GM21619 (cell line): ENCODE measurements around the gene MCF2L2.

Experiments
- ATAC-seq: cut with Tn5 transposase; IDR thresholded peaks from one replicate; pipeline ENCODE4 v1.9.1; 2021; ENCODE audit not compliant: unreplicated experiment

The MCF2L2 gene

GRCh38 chr3:183370391-183370790, 58.0 kb downstream of the MCF2L2 start:
- ATAC-seq, result no peak

DNA sequence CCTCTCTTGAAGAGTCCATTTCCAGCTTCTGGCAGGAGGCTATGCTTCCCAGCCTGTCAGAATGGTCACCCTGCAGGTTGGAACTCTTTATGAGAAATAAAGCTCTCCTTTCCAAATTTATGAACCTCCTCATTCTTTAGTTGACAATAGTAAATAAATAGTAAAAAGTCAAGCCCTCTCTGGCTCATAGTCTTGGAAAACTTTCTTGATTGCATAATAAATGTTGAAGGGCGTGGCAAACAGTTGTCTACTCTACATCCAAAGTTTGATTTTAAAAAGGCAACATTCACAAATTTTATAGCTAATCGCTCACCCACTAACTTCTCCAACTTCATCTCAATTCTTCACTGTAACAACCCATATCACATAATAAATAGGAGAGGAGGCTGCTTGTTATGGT, 58.8 kb downstream of the MCF2L2 start:
- no peak for ATAC-seq

DNA sequence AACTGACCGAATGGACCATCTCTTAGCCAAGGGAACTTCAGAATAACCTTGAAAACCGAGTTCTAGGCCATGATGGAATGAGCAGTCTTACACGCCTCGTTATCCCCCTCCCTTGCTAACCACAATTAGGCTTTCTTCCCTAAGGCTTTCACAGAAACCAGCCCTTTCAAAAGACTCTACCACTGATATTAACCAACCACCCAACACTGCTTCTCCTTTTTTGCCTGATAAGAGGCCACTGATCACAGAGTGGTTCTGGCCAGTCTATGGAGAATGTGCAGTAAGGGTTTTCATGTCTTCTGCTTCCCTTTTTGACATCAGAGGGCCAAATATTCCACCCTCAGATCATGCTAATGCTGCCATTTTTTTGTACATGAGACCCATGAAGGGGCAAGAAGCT, 59.3 kb downstream of the MCF2L2 start:
- no peak for ATAC-seq

GRCh38 chr3:183360971-183361624, 67.3 kb downstream of the MCF2L2 start:
- ATAC-seq, result no peak

- ATAC-seq, result no peak
These were observed 69.4 kb downstream of the MCF2L2 start for GRCh38 chr3:183359036-183359435.

DNA sequence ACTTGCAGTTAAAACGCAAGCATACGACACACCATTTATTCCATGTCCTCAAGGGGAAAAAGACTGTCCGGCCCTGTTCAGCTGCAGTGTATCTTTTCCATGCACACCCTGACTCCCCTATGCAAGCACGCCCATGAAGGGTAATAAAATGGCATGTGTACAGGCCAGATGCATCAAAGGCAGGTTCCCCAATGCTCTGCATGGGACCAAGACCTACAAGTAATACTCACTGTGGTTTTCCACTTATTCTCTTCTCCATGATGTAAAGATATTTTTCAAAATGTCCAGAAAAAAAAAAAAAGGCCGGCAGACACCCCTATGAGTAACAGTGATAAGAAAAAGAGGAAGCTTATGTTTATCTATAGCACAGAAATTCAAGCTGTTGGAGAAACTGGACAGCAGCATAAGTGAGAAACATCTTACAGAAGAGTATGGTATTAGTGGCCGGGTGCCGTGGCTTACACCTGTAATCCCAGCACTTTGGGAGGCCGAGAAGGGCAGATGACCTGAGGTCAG, 70.8 kb downstream of the MCF2L2 start:
- ATAC-seq, result no peak

GRCh38 chr3:183356920-183357319, 71.5 kb downstream of the MCF2L2 start:
- no peak for ATAC-seq

DNA sequence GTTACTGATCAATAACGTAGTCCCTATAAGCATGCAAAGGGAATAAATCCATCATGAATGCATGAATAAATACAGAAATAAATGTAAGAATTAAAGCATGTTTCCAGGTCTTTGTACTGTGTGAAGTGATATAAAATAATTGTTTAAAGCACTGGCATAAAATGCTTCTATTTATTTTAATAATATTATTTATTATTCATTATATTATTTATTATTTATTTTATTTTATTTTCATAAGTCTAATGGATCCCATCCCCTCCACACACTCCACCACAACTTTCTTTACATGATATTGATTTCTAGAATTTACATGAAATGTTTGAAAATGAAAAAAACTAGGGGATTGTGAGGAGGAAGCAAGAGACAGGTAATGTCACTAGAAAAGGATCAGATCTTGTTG, 73.5 kb downstream of the MCF2L2 start:
- ATAC-seq, result no peak

DNA sequence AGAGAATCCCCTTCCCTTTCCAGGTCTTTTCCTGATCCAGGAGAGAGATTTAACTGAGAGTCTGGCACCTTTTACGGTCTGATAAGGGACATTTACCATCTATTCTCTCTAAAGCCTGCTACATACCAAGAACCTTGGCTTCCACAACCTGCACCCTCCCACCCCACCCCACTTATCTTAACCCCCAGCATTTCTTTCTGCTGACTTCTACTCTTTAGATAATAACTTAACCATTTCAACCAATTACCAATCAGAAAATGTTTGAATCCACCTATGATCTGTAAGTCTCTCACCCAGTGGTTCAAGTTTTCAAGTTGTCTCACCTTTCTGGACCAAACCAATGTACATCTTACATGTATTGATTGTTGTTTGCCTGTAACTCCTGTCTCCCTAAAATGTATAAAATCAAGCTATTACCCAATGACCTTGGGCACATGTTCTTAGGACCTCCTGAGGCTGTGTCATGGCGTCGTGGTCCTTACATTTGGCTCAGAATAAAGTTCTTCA, 74.0 kb downstream of the MCF2L2 start:
- no peak for ATAC-seq

- no peak for ATAC-seq
These were observed 75.0 kb downstream of the MCF2L2 start for GRCh38 chr3:183353421-183353820.

- no peak for ATAC-seq
These were observed 78.3 kb downstream of the MCF2L2 start for GRCh38 chr3:183350164-183350563.

DNA sequence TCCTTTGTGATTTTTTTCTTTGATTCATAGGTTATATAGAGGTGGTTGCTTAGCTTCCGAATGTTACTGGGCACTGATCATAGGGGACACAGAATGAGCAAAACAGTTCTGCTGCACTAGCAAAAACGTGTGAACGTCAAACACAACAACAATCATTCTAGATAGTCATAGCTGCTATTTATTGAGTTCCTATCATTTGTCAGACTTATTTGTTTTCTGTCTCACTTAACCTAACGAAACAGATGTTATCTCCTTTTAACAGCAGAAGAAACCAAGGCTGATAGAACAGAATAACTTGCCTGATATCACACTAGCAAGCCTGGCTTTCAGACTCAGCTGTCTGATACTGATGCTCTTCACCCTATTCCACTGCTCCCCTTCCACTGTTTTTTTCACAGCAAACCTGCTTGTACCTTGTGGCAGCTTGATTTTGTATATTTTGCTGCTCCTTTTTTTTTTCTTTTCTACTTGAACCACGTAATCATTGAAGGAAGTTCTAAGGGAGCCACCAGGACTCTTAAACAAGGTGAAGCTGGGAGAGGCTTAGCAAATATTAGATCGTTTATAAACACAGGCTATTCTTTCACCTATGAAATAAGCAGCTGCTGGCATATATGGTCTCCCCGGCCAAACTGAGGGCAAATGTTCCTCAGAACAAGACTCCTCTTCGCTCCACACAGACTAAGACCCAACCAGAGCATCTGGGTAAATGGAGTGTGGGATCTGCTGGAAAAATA, 78.8 kb downstream of the MCF2L2 start:
- no peak for ATAC-seq

- ATAC-seq, result no peak
These were observed 85.6 kb downstream of the MCF2L2 start for GRCh38 chr3:183342824-183343223.

GRCh38 chr3:183341545-183342288, 86.7 kb downstream of the MCF2L2 start:
- ATAC-seq, result no peak

- no peak for ATAC-seq
These were observed 88.2 kb downstream of the MCF2L2 start for GRCh38 chr3:183340222-183340621.

DNA sequence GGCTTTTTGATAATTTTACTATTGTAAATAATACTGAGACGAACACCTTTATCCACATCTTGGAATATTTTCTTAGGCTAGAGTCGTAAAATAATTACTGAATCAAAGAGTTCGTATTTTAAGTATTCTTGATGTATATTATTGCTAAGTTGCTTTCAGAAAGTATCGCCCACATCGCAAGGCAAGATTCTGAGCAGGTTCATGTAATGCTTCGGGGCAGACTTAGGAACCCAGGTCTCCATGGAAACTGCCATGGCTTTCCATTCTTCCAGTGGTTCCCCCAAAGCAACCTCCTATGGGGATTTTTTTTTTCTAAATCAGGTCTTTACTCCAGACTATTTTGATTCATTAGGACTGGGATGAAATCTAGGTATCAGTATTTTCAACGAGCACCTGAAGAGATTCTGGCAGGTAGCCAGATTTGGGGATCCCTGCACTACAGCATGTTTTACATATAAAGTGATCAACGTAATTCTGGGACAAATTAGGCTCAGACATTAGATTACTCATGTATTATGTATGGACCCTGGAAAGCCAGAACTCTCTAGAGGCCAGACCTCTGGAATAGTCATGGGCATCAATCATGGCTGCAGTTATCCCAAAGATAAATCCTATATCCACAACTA, 88.8 kb downstream of the MCF2L2 start:
- no peak for ATAC-seq

GRCh38 chr3:183338520-183338919, 89.9 kb downstream of the MCF2L2 start:
- no peak for ATAC-seq

GRCh38 chr3:183332487-183332886, 95.9 kb downstream of the MCF2L2 start:
- no peak for ATAC-seq

DNA sequence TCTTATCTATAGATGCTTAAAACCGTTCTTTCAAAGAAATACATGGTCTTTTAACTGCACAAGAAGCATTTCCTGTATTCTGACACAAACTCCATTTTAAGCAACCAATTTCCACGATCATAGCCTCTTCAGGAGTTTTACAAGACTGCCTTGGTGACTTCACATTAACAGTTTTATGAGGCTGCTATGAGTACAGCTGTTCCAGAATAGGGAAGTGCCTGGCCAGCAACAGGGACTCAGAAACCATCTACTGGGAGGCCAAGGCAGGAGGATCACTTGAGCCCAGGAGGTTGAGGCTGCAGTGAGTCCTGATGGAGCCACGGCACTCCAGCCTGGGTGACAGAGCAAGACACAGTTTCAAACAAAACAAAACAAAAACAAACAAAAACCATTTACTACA, 96.9 kb downstream of the MCF2L2 start:
- no peak for ATAC-seq

DNA sequence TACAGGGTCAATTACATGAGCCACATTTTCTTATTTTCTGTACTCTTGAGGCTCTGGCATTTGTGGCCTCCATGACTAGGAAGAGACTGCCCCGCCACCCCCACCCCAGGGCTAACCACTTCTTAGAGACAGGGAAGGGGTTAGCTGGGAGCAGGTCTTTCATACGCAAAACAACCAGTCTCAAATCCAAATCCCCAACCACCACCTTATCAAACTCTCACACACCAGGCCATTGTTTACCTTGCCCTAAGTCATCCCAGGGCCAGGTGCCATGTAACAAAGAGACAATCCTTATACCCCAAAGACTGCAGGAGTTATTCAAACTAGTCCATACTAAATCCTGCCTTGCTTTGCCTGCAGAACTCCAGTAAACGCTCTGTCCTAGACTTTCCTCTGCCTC, 97.5 kb downstream of the MCF2L2 start:
- ATAC-seq, result no peak

GRCh38 chr3:183329543-183329942, 98.9 kb downstream of the MCF2L2 start:
- no peak for ATAC-seq
